ENCODE results near the gene FAP. TPM values are rescaled to one million over a fixed set of nuclear protein-coding genes. Genes with fewer than 3 reads are reported as not detected.

Gene FAP
- total RNA-seq, 1 donor from 2014 or later, result 27.3 TPM

DNA sequence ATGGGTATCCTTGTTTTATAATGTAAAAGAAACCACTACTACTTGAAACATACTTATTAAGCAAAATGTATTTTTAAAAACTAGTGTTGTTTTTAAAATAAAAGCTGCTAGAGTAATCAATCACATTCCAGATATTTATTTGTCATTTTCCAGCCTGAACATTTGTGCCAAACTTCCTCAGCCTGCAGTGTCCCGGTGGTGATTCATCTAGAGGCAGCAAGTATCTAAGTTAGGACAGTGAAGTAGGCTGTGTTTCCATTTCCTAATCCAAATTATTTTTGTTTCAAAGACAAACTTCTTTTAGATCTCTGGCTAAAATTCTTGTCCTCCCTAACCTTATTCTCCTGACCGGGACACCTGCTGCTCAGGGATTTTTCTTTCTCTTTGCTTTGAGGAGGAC lies 78.4 kb downstream of the FAP start:
- no peak for DNase-seq (ENCODE audit: extremely low spot score, unreplicated experiment)
- no peak overlapping the region for H3K4me3 Mint-ChIP-seq
- no peaks in the 10 kb centered on the region for H3K36me3 Mint-ChIP-seq
- H3K9me3 Mint-ChIP-seq, result no peaks in the 10 kb centered on the region
- TF ChIP-seq, protein P1, sequence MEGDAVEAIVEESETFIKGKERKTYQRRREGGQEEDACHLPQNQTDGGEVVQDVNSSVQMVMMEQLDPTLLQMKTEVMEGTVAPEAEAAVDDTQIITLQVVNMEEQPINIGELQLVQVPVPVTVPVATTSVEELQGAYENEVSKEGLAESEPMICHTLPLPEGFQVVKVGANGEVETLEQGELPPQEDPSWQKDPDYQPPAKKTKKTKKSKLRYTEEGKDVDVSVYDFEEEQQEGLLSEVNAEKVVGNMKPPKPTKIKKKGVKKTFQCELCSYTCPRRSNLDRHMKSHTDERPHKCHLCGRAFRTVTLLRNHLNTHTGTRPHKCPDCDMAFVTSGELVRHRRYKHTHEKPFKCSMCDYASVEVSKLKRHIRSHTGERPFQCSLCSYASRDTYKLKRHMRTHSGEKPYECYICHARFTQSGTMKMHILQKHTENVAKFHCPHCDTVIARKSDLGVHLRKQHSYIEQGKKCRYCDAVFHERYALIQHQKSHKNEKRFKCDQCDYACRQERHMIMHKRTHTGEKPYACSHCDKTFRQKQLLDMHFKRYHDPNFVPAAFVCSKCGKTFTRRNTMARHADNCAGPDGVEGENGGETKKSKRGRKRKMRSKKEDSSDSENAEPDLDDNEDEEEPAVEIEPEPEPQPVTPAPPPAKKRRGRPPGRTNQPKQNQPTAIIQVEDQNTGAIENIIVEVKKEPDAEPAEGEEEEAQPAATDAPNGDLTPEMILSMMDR (conservative IDR thresholded peaks at IDR 0.05), result no peak
- H3K4me1 Mint-ChIP-seq (ENCODE audit: unreplicated experiment), result no peaks in the 10 kb centered on the region
- H3K27ac Mint-ChIP-seq, result no peak overlapping the region
- H3K27me3 Mint-ChIP-seq, result peaks cover 3% of the 10 kb centered on the region

- Mint-ChIP-seq H3K27ac (no peak overlapping the region), H3K4me3 (no peak overlapping the region), H3K9me3 (no peaks in the 10 kb centered on the region), H3K4me1 (ENCODE audit: unreplicated experiment) (no peaks in the 10 kb centered on the region), H3K27me3 (no peaks in the 10 kb centered on the region), H3K36me3 (no peaks in the 10 kb centered on the region)
- TF ChIP-seq, protein P1 (conservative IDR thresholded peaks at IDR 0.05), result no peak
- DNase-seq (ENCODE audit: extremely low spot score, unreplicated experiment), result no peak
These were observed 83.8 kb downstream of the FAP start for GRCh38 chr2:162159446-162159845.

GRCh38 chr2:162156149-162156548 lies 87.1 kb downstream of the FAP start:
- no peaks in the 10 kb centered on the region for H3K36me3 Mint-ChIP-seq
- DNase-seq (ENCODE audit: extremely low spot score, unreplicated experiment), result no peak
- no peak overlapping the region for H3K27ac Mint-ChIP-seq
- H3K27me3 Mint-ChIP-seq, result peaks cover 9% of the 10 kb centered on the region
- H3K4me1 Mint-ChIP-seq (ENCODE audit: unreplicated experiment), result no peaks in the 10 kb centered on the region
- no peaks in the 10 kb centered on the region for H3K9me3 Mint-ChIP-seq
- TF ChIP-seq, protein P1 (conservative IDR thresholded peaks at IDR 0.05), result no peak
- no peak overlapping the region for H3K4me3 Mint-ChIP-seq

- Mint-ChIP-seq H3K9me3 (no peaks in the 10 kb centered on the region), H3K4me1 (ENCODE audit: unreplicated experiment) (no peaks in the 10 kb centered on the region), H3K27ac (no peak overlapping the region), H3K36me3 (no peaks in the 10 kb centered on the region), H3K4me3 (no peak overlapping the region), H3K27me3 (peaks cover 9% of the 10 kb centered on the region)
- TF ChIP-seq, protein P1 (conservative IDR thresholded peaks at IDR 0.05), result no peak
- DNase-seq (ENCODE audit: extremely low spot score, unreplicated experiment), result no peak
These were observed 88.2 kb downstream of the FAP start for GRCh38 chr2:162155093-162155492.

- no peak for DNase-seq (ENCODE audit: extremely low spot score, unreplicated experiment)
These were observed 89.5 kb downstream of the FAP start for GRCh38 chr2:162153608-162154224.

More at GRCh38 chr2:162153608-162154224, 89.5 kb downstream of the FAP start:
- Mint-ChIP-seq H3K27me3 (peaks cover 9% of the 10 kb centered on the region), H3K9me3 (no peaks in the 10 kb centered on the region), H3K36me3 (no peaks in the 10 kb centered on the region), H3K4me3 (no peak overlapping the region), H3K4me1 (ENCODE audit: unreplicated experiment) (no peaks in the 10 kb centered on the region), H3K27ac (no peak overlapping the region)
- TF ChIP-seq, protein P1 (conservative IDR thresholded peaks at IDR 0.05), result peak; percentile 85

All from type B pancreatic cell (in vitro differentiated cells).